Epithelial cell of proximal tubule (primary cell): ENCODE results near the gene COBL. TPM values are rescaled to one million over a fixed set of nuclear protein-coding genes. Genes with fewer than 3 reads are reported as not detected.

Source experiments
- DNase-seq: peaks from one replicate; pipeline ENCODE4 v3.0.0-alpha.2; 2011; ENCODE audit warnings: low read depth
- H3K4me3 ChIP-seq: 2 replicates; pipeline ENCODE4 v1.5.1; 2011; ENCODE audit warnings: low read depth, mild to moderate bottlenecking, low read length
- total RNA-seq: library from RNA; depleted of rRNA; stranded (reverse); fragments of >200 nt; gene quantifications from 2 replicates; pipeline ENCODE4 v1.2.3, GENCODE V29; 2015
- TF ChIP-seq, protein P1 (sequence below): conservative IDR thresholded peaks from 2 replicates; pipeline ENCODE4 v1.5.1; 2012; ENCODE audit warnings: low read depth, mild to moderate bottlenecking, low read length

Gene COBL
- total RNA-seq, 1 donor from 2014 or later: 6.6 TPM

DNA sequence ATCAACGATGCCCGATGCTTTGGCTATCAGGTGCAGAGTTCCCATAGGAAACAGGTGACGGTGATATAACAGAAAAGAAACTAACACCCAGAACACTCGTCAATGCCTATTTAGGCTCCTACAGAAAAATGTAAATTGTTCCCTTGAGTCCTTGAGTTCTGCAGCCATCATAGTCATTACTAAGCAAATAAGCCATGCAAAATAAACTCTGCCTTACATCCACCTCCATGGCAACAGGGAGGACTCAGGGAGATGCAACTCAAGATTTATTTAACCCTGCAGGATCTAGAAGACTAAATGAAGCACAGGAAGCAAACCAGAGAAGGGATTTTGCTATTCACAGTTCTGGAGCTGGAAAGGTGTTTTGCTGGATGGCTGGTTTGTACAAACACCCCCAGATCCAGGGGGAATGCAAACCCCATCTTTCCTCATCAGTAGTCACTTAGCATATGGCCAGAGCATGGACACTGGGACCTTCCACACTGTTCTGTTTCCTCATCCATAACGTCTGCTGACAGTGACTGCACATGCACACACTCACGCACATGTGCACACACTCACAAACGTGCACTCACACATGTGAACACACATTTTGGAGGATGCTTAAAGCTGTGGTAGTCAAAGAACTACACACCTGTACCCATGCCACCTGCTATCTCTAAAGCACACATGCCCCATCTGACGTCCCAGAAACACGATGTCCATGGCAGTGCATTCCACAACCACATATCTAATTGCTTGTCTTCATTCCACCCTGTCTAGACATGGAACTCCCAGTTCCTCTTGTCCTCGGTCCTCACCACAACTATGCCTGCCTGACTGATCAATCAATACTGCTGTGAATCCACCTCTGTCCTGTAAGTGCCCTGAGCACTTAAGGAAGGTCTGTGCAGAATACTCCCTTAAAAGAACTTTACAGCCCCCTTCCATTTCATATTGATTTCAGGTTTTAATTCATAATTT, 178.2 kb downstream of the COBL start:
- no peak for DNase-seq
- no peak overlapping the region for H3K4me3 ChIP-seq
- TF ChIP-seq, protein P1, sequence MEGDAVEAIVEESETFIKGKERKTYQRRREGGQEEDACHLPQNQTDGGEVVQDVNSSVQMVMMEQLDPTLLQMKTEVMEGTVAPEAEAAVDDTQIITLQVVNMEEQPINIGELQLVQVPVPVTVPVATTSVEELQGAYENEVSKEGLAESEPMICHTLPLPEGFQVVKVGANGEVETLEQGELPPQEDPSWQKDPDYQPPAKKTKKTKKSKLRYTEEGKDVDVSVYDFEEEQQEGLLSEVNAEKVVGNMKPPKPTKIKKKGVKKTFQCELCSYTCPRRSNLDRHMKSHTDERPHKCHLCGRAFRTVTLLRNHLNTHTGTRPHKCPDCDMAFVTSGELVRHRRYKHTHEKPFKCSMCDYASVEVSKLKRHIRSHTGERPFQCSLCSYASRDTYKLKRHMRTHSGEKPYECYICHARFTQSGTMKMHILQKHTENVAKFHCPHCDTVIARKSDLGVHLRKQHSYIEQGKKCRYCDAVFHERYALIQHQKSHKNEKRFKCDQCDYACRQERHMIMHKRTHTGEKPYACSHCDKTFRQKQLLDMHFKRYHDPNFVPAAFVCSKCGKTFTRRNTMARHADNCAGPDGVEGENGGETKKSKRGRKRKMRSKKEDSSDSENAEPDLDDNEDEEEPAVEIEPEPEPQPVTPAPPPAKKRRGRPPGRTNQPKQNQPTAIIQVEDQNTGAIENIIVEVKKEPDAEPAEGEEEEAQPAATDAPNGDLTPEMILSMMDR: no peak

DNA sequence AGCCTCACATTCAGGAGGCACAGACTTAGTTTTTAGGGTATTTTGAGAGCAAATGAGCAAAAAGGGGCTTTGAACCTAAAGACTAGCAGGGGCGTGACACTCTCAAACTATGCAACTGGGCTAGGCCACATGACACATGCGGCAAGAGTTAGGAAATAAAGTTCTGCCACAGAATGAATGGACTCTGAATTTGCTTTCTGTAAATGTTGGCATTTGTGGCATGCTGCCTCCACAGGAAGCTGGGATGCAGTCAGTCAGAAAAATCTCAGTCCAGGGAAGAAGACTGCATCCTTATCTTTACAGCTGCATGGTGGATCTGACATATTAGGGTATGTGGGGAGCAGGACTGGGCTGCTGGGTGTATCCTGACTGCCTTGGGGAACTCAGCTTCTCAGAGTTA, 181.0 kb downstream of the COBL start:
- no peak overlapping the region for H3K4me3 ChIP-seq
- TF ChIP-seq, protein P1: no peak
- no peak for DNase-seq

DNA sequence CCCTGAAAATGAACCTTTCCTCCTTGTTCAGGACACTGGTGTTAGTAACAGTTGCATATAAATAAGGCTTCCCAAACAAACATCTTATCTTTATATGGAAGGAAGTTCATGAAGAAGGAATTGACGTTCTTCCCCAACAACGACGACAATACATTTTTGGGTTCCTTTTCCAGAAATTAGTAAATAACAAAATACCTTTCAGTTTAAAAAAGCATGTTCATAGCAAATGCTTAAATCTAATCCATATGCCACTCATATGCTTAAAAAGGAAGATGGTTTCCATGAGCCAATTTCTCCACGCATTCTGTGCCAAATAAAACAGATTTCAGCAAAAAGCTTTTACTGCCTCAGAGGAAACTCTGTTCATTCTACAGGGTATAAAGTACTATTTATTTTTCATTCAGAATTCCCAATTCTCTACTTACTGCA, 182.6 kb downstream of the COBL start:
- no peak overlapping the region for H3K4me3 ChIP-seq
- TF ChIP-seq, protein P1: no peak
- no peak for DNase-seq

DNA sequence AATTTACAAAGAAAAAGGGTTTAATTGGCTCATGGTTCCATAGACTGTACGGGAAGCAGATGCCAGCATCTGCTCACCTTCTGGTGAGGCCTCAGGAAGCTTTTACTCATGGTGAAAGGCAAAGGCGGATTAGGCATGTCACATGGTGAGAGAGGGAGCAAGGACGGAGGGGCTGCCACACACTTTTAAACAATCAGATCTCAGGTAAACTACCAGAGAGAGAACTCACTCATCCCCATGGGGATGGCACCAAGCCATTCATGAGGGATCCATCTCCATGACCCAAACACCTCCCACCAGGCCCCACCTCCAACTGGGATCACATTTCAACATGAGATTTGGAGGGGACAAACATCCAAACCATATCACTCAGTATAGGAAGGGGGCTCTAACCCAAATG, 183.9 kb downstream of the COBL start:
- DNase-seq: no peak
- TF ChIP-seq, protein P1: no peak

DNA sequence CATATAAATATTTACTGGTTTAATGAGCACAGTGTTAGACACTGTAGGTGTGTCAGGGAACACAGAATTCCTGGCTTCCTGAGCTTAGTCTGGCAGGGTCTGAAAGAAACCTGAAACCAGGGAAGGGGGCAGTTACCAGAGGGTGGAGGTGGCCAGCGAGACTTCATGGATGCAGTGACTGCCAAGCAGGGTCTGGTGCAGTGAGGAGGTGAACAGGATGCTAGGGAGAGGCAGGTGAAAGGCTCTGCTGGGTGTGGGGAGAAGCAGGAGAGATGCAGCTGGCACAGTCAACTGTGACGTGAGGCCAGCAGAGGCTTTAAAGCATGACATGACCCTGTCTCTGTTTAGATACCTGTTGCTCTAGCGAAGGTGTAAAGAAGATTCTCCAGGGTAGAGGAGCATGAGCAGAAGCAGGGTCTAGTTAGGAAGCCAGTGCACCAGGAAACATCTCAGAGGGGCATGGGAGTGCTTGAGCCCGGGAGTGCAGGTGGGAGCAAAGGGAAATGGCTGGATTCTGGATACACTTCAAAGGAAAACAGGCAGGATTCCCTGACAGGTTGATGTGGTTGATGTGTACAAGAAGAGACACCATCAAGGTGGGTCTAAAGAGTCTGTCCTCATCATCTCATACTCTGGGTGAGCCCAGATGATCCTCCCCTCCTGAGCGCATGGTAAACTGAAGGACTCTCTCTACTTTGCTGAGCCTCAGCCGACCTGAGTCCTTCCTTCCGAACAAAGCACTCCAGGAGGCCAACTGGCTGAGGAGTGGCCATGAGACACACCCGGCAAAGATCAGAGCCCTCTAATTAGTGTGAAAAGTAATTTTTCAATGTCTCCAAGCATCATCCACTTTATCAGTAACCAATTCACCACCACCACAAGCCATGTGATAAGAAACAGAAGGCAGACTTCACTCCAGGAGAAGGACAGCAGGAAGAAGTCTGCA, 186.8 kb downstream of the COBL start:
- DNase-seq: no peak
- TF ChIP-seq, protein P1: no peak
- H3K4me3 ChIP-seq: no peak overlapping the region

More for the DNA sequence above, 183.9 kb downstream of the COBL start:
- no peak overlapping the region for H3K4me3 ChIP-seq

DNA sequence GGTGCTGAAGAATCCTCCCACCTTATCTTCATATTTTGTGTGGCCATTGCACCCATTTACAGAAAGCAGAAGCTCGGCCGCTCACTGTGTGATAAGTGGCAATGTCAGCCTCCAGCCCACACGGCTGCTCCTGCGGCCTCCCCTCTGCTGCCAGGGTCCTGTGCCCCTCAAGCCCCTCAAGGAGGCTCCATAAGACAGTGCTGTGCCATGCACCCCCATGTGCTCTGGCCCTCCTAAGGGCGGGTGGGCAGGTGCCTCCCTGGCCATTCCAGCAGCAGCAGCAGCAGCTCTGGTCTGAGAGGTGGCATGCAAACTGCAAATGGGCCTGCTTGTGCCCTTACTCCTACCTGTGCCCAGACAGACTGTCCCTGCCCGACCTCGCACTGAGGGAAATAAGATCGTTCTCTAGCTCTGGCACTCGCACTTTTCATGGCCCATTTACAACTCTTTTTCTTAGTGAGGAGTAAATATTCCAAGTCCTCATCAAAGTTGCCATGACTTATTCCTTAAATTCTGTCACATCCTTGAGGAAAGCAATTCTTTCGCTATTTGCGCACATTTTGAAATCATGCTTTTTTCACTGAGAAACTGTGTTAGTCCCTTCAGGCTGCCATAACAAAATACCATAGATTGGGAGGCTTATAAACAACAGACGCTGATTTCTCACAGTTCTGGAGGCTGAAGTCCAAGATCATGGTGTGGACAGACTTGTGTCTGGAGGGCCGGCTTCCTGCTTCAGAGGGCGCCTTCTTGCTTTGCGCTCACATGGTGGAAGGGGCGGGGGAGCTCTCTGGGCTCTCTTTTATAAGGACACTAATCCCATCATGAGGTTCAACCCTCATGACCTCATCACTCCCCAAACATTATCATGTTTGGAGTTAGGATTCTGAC, 187.8 kb downstream of the COBL start:
- TF ChIP-seq, protein P1: no peak
- no peak for DNase-seq
- H3K4me3 ChIP-seq: no peak overlapping the region
